ENCODE measurements around the gene KIF1C.
"Not testable (repeated sequence)": the region's sequence is repeated elsewhere in the genome, so short reads cannot be mapped to it uniquely, and the experiment has no call there.

The KIF1C gene

DNA sequence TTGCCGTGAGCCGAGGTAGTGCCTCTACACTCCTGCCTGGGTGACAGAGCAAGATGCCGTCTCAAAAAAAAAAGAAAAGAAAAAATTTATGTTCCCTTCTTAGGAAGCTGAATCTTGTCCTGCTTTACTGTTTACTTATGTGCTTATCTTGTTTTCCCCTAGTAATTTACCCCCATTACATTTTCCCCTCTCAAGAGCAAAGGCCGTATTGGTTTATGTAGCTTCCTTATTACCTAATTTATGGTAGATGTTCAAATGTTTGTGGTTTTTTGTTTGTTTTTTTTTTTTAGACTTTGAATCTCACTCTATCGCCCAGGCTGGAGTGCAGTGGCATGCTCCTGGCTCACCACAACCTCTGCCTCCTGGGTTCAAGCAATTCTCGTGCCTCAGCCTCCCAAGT lies 47.7 kb downstream of the KIF1C start:
- DNase-seq, result no peak

DNA sequence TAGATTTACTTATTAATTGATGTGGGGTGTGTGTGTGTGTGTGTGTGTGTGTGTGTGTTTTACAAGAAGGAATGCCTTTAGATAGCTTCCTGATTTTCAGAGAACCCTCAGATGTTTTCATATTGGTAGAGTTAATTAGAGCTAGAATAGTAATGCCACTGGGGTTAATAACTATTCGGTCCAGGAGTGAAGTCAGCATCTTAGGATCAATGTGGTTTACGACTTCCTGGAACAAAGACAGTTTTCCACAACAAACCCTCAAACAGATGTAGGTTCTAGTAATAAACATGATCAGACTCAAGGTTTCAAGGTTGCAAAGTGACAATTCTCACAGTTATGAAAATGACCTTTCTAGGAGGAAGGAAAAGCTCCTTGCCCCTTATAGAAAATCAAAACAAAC lies 49.7 kb downstream of the KIF1C start:
- DNase-seq, result no peak

DNA sequence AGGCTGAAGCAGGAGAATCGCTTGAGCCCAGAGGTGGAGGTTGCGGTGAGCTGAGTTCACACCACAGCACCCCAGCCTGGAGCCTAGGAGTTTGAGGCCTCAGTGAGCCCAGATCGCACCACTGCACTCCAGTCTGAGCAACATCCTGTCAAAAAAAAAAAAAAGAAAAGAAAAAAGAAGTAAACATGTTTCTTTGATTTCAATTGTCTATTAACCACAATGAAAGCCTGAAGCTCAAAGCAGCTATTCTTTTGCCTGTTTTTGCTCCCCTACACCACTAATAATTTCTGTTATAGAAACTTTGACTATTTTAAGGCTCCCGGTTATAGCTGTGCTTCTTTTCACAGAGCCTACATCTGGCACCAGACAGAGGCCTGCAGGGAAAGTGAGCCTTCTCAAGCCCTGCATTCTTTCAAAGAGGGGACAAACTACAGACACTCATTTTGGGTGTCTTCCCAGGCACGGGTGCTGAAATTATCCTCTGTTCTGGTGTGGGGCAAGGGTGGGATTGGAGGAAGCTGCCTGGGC lies 51.6 kb downstream of the KIF1C start:
- no peak for DNase-seq

DNA sequence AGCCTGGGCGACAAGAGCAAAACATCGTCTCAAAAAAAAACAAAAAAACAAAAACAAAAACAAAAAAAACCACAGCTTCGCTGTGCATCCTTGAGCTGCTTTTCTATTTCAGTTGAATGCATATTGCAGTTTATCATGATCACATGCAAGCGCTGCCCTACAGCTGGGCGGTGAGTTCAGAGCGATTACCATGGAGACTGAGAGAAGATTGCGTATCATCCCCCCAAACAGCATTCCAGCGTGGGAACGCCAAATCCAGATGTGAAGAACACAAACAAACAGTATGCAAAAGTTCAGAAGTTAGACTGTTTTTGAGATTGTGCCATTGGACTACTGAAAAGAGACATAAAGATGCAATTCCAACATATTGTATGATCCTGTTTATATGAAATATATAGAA lies 52.5 kb downstream of the KIF1C start:
- DNase-seq, result no peak

DNA sequence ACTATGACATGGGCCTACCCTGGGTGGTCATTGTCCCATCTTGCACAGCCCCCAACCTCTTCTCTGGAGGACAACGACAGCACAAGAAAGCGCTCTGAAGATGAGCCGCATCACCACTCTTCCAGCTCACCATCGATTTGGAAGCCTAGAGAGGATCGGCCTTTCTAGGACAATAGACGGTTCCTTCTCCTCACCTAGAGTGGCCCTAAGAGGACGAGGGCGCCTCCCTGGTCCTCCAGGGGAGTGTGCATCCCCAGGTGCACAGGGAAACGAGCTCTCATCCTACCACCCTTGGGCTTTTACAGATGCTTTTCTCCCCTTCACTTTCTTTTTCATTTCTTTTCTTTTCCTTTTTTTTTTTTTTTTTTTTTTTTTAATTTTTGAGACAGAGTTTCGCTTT lies 57.8 kb downstream of the KIF1C start:
- DNase-seq, result no peak

DNA sequence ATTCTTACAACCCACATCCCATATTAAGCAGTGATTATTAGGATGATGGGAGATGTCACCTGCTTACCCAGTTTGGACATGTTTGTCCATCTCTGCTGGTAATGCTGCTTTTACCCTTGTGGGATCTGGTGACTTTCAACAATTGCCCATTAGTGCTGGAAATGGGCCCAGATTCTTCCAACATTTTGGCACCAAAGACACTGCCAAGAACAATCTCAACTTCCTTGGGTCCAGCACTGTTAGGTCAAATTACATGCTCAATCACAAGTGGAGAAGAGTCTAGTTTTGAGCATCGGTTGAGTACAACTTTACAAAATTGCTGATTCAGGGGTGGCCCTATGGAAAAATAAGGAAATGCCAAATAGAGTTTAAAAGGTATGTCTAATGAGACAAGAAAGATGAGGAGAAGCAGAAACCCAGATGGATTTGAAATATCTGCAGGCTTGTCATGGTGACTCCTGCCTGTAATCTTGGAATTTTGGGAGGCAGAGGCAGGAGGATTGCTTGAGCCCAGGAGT lies 67.5 kb downstream of the KIF1C start:
- DNase-seq, result no peak

DNA sequence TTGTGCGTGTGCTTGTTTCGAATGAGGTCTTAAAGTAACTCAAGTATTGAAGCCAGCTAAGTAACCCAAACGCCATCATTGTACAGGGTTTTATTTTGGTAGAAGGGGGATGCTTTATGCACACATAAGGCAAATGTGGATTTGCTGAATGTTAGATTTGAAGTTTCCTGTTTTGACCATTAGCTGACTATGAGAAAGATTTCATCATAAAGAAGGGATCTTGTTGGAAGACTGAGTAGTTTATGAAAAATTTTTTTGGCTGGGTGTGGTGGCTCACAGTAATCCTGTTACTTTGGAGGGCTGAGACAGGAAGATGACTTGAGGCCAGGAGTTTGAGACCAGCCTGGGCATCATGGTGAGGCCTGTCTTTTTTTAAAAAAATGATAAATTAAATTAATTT lies 70.5 kb downstream of the KIF1C start:
- DNase-seq, result no peak

DNA sequence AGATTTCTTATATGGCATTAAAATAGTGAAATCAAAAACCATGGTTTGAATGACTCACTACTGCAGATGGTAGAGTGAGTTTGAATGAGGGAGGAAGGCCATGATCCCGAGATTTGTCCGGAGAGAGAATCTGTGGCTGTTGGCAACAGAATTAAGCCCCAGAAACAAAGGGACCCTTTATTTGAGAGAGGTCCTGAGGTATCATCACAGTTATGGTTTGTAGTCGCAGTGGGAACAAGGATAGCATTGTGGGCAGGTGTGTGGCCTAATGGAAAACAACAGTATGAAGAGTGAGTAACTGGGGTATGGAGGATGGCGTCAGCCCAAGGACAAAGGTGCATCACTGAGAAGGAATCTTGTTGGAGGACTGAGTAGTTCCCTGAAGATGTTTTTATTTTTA lies 72.0 kb downstream of the KIF1C start:
- no peak for DNase-seq

DNA sequence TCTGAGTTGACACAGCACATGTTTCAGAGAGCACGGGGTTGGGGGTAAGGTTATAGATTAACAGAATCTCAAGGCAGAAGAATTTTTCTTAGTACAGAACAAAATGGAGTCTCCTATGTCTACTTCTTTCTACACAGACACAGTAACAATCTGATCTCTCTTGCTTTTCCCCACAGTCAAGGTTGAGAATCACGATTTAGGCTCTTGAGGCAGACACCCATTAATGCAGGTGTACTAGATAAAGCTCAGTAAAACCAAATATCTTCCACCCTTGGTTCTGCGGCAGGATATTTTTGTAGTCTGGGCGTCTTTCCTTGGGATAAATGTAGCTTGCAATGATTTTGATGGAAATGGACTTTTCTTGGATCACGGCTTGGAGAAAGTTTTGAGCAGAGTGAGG lies 77.7 kb downstream of the KIF1C start:
- not testable (repeated sequence) for DNase-seq

DNA sequence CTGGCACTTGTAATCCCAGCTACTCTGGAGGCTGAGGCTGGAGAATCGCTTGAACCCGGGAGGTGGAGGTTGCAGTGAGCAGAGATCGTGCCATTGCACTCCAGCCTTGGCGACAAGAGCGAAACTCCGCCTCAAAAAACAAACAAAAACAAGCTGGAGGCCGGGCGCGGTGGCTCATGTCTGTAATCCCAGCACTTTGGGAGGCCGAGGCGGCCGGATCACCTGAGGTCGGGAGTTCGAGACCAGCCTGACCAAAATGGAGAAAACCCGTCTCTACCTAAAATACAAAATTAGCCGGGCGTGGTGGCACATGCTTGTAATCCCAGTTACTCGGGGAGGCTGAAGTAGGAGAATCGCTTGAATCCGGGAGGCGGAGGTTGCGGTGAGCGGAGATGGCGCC lies 79.5 kb downstream of the KIF1C start:
- DNase-seq, result not testable (repeated sequence)

DNA sequence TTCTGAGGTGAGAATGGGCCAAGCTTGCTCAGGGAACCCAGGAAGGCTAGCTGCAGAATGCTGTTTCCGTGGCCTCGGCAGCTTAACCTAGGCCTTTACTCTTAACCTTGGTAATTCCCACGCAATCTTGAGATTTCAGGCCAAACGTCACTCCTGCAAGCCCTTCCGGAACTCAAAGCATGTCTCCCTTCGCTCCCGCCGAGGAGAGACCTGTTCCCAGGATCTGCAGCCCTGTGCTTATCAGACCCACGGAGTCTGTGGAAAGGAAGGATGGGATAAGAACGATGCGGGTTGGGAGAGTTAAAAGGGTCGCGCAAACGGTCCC lies 80.0 kb downstream of the KIF1C start:
- DNase-seq, result no peak
